ENCODE measurements around the gene DYNC2H1.

Gene DYNC2H1

GRCh38 chr11:103147627-103148026, 38.4 kb downstream of the DYNC2H1 start:
- Histone ChIP-seq H3K9ac (no peak overlapping the region), H3K27ac (no peak overlapping the region), H3K4me1 (no peaks in the 10 kb centered on the region), H2AFZ (no peak overlapping the region), H3K27me3 (ENCODE audit: control insufficient read depth, insufficient read depth, low read length) (no peaks in the 10 kb centered on the region), H3K9me3 (ENCODE audit: control insufficient read depth, low read length) (no peaks in the 10 kb centered on the region), H3K4me2 (ENCODE audit: low read length) (no peak overlapping the region), H3K4me3 (ENCODE audit: low read depth, low read length) (no peak overlapping the region), H3K36me3 (ENCODE audit: control insufficient read depth, insufficient read depth, low read length) (no peaks in the 10 kb centered on the region), H3K79me2 (no peaks in the 10 kb centered on the region)
- TF ChIP-seq CTCF (IDR thresholded peaks at IDR 0.05) = no peak

GRCh38 chr11:103157542-103157941, 48.3 kb downstream of the DYNC2H1 start:
- H3K4me1 ChIP-seq = no peaks in the 10 kb centered on the region
- no peak overlapping the region for H3K27ac ChIP-seq
- no peak overlapping the region for H2AFZ ChIP-seq
- H3K9ac ChIP-seq = no peak overlapping the region
- no peak overlapping the region for H3K4me2 ChIP-seq (ENCODE audit: low read length)
- H3K27me3 ChIP-seq (ENCODE audit: control insufficient read depth, insufficient read depth, low read length) = no peaks in the 10 kb centered on the region
- no peak for TF ChIP-seq CTCF (IDR thresholded peaks at IDR 0.05)
- H3K9me3 ChIP-seq (ENCODE audit: control insufficient read depth, low read length) = no peaks in the 10 kb centered on the region
- no peak overlapping the region for H3K4me3 ChIP-seq (ENCODE audit: low read depth, low read length)
- no peaks in the 10 kb centered on the region for H3K36me3 ChIP-seq (ENCODE audit: control insufficient read depth, insufficient read depth, low read length)
- no peaks in the 10 kb centered on the region for H3K79me2 ChIP-seq

- Histone ChIP-seq H3K27ac (no peak overlapping the region), H3K79me2 (no peaks in the 10 kb centered on the region), H3K4me3 (ENCODE audit: low read depth, low read length) (no peak overlapping the region), H3K9ac (no peak overlapping the region), H3K4me2 (ENCODE audit: low read length) (no peak overlapping the region), H3K36me3 (ENCODE audit: control insufficient read depth, insufficient read depth, low read length) (no peaks in the 10 kb centered on the region), H2AFZ (no peak overlapping the region), H3K27me3 (ENCODE audit: control insufficient read depth, insufficient read depth, low read length) (no peaks in the 10 kb centered on the region), H3K9me3 (ENCODE audit: control insufficient read depth, low read length) (no peaks in the 10 kb centered on the region), H3K4me1 (no peaks in the 10 kb centered on the region)
- TF ChIP-seq CTCF (IDR thresholded peaks at IDR 0.05) = no peak
These were observed 55.0 kb downstream of the DYNC2H1 start for GRCh38 chr11:103164093-103164796.

- no peak overlapping the region for H3K4me3 ChIP-seq (ENCODE audit: low read depth, low read length)
- TF ChIP-seq CTCF (IDR thresholded peaks at IDR 0.05) = no peak
- H3K36me3 ChIP-seq (ENCODE audit: control insufficient read depth, insufficient read depth, low read length) = no peaks in the 10 kb centered on the region
- H3K9ac ChIP-seq = no peak overlapping the region
- no peaks in the 10 kb centered on the region for H3K9me3 ChIP-seq (ENCODE audit: control insufficient read depth, low read length)
- H3K4me1 ChIP-seq = no peaks in the 10 kb centered on the region
- H3K4me2 ChIP-seq (ENCODE audit: low read length) = no peak overlapping the region
- no peaks in the 10 kb centered on the region for H3K27me3 ChIP-seq (ENCODE audit: control insufficient read depth, insufficient read depth, low read length)
- no peak overlapping the region for H3K27ac ChIP-seq
- no peak overlapping the region for H2AFZ ChIP-seq
- H3K79me2 ChIP-seq = no peaks in the 10 kb centered on the region
These were observed 57.9 kb downstream of the DYNC2H1 start for GRCh38 chr11:103167166-103167565.

- Histone ChIP-seq H3K9me3 (ENCODE audit: control insufficient read depth, low read length) (no peaks in the 10 kb centered on the region), H3K36me3 (ENCODE audit: control insufficient read depth, insufficient read depth, low read length) (no peaks in the 10 kb centered on the region), H3K9ac (no peak overlapping the region), H3K27me3 (ENCODE audit: control insufficient read depth, insufficient read depth, low read length) (no peaks in the 10 kb centered on the region), H2AFZ (no peak overlapping the region), H3K4me1 (no peaks in the 10 kb centered on the region), H3K4me2 (ENCODE audit: low read length) (no peak overlapping the region), H3K79me2 (no peaks in the 10 kb centered on the region), H3K27ac (no peak overlapping the region), H3K4me3 (ENCODE audit: low read depth, low read length) (no peak overlapping the region)
- TF ChIP-seq CTCF (IDR thresholded peaks at IDR 0.05) = no peak
These were observed 61.6 kb downstream of the DYNC2H1 start for GRCh38 chr11:103170865-103171264.

Data from parathyroid adenoma (tissue), 2 donors.